T-cell (primary cell): ENCODE measurements around the gene NAA60. TPM values are rescaled to one million over a fixed set of nuclear protein-coding genes. Genes with fewer than 3 reads are reported as not detected.

Source experiments
- ATAC-seq, 4 experiments: fragments of 200-7000 bp in 3 of 4; fragments of 150-1000 bp in 1 of 4; cut with Tn5 transposase; replicated peaks in 1 of 4; 1 replicate in 3 of 4; 2 replicates in 1 of 4; pipeline ENCODE4 v1.10.0; 2021; ENCODE audit warnings: moderate library complexity in 3 of 4, mild to moderate bottlenecking in 2 of 4, moderate number of reproducible peaks in 1 of 4
- CTCF ChIA-PET, 2 donors: fragments of 300-600 bp; sonication (Branson Sonifier 250); formaldehyde crosslinking; loops; one replicate each; lab custom pipeline; 2022; ENCODE audit warnings: antibody characterized with exemption in 2 of 2; lab: Charles Lee
- POLR2A ChIA-PET, 2 donors: fragments of 300-600 bp; sonication (Branson Sonifier 250); formaldehyde crosslinking; loops; one replicate each; lab custom pipeline; 2022; ENCODE audit warnings: antibody characterized with exemption in 2 of 2; lab: Charles Lee
- DNase-seq, 35 experiments: peaks; one replicate each; pipeline versions ENCODE4 v3.0.0 to v3.0.0-alpha.2; 2013 to 2023
- H3K27ac ChIP-seq: one replicate; pipeline ENCODE4 v1.5.1; 2013; ENCODE audit warnings: low read length
- H3K27me3 ChIP-seq, 2 experiments: replicated peaks in 1 of 2; 1 replicate in 1 of 2; 2 replicates in 1 of 2; pipeline versions ENCODE4 v1.6.1 to v1.7.0; 2013; ENCODE audit warnings: low read length in 1 of 2, mixed read lengths in 1 of 2; ENCODE audit not compliant: control insufficient read depth in 2 of 2, insufficient read depth in 2 of 2; ENCODE audit errors: extremely low read depth in 1 of 2
- H3K36me3 ChIP-seq, 2 donors: 1 replicate in 1 of 2; 2 replicates in 1 of 2; pipeline versions ENCODE4 v1.6.1 to v1.7.0; 2013; ENCODE audit warnings: low read length in 1 of 2; ENCODE audit not compliant: control insufficient read depth in 2 of 2, insufficient read depth in 1 of 2; ENCODE audit errors: extremely low read depth in 1 of 2
- H3K4me1 ChIP-seq, 2 experiments: 1 replicate in 1 of 2; 2 replicates in 1 of 2; pipeline versions ENCODE4 v1.6.1 to v1.7.0; 2013; ENCODE audit warnings: low read length in 2 of 2, mixed read lengths in 1 of 2; ENCODE audit not compliant: insufficient read depth in 2 of 2, control insufficient read depth in 1 of 2; ENCODE audit errors: extremely low read depth in 1 of 2
- H3K4me3 ChIP-seq, 2 donors: 1 replicate in 1 of 2; 2 replicates in 1 of 2; pipeline versions ENCODE4 v1.5.1 to v1.7.0; 2013; ENCODE audit warnings: mild to moderate bottlenecking in 2 of 2, low read length in 1 of 2, moderate library complexity in 1 of 2; ENCODE audit not compliant: control insufficient read depth in 1 of 2; ENCODE audit errors: extremely low read depth in 1 of 2
- H3K9me3 ChIP-seq: 2 replicates; pipeline ENCODE4 v1.7.0; 2013
- H3K27ac Mint-ChIP-seq, 2 donors: one replicate each; pipeline ENCODE4 v1.8.0; 2020 to 2021; ENCODE audit warnings: mild to moderate bottlenecking in 2 of 2, mixed read lengths in 2 of 2
- H3K27me3 Mint-ChIP-seq, 2 donors: one replicate each; pipeline ENCODE4 v1.8.0; 2021 to 2022; ENCODE audit warnings: mixed read lengths in 2 of 2
- H3K36me3 Mint-ChIP-seq: one replicate; pipeline ENCODE4 v1.8.0; 2021; ENCODE audit warnings: mixed read lengths
- H3K4me1 Mint-ChIP-seq, 3 donors: one replicate each; pipeline ENCODE4 v1.8.0; 2020 to 2022; ENCODE audit warnings: mixed read lengths in 3 of 3, mild to moderate bottlenecking in 1 of 3
- H3K4me3 Mint-ChIP-seq, 3 donors: one replicate each; pipeline ENCODE4 v1.8.0; 2020 to 2022; ENCODE audit warnings: mild to moderate bottlenecking in 3 of 3, mixed read lengths in 3 of 3, moderate library complexity in 3 of 3
- H3K9me3 Mint-ChIP-seq, 3 donors: one replicate each; pipeline ENCODE4 v1.8.0; 2020 to 2022; ENCODE audit warnings: mixed read lengths in 3 of 3
- WGBS: methylation state at CpG from one replicate; pipeline ENCODE4 v1.1.5; 2013; ENCODE audit warnings: missing lambda C conversion rate; ENCODE audit not compliant: insufficient coverage; 5-methylcytosine and 5-hydroxymethylcytosine counted together
- total RNA-seq, 35 experiments: library from RNA in 6 of 35; stranded (reverse) in 6 of 35; fragments of 120-200 nt in 1 of 35; gene quantifications; one replicate each; pipeline versions ENCODE4 v1.2.1 to v1.2.4 and lab custom pipeline; 2013 to 2026

The NAA60 gene
- total RNA-seq, 5 donors from 2014 or later (not counting 1 experiment from before 2014, with no cell fraction given), result 40.9 to 67.6 (median 55.6) TPM

DNA sequence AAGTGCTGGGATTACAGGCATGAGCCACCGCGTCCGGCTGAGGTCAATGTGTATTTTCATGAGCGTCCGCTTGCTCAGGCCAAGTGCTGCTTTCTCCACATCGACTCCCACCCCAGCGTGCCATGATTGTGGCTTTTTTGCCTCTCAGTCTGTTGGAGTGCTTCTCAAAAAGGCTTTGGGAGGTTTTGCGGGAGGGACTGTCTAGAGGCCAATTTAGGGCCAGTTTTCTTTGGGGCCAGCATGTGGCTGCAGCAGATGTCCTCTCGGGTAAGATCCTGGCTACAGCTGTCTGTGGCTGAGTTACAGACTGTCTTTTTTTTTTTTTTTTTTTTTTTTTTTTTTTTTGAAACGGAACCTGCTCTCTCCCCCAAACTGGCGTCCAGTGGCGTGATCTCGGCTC is 45.3 kb downstream of the NAA60 start:
- peaks cover 10% of the 10 kb centered on the region for H3K36me3 Mint-ChIP-seq
- no peaks in the 10 kb centered on the region for H3K9me3 Mint-ChIP-seq
- POLR2A ChIA-PET, result interaction anchor here in 1 of 2 donors (0.6 kb wide), 1 partner anchor 603 kb away, joined by 3 read pairs; no protein-coding TSS in a partner anchor
- no peaks in the 10 kb centered on the region for H3K27me3 ChIP-seq
- no peak overlapping the region for H3K4me3 Mint-ChIP-seq
- no peak overlapping the region for H3K27ac Mint-ChIP-seq
- DNase-seq, result no peak
- peaks cover 0 to 4% (median 3%) of the 10 kb centered on the region in 3 donors for H3K4me1 Mint-ChIP-seq
- H3K4me3 ChIP-seq, result no peak overlapping the region
- no peaks in the 10 kb centered on the region for H3K9me3 ChIP-seq
- H3K36me3 ChIP-seq, result peaks cover 23 to 35% of the 10 kb centered on the region in 2 donors
- CTCF ChIA-PET, result no interaction called here
- no CpG with 5 or more reads among the region's 13 CpGs for WGBS
- H3K4me1 ChIP-seq, result no peaks in the 10 kb centered on the region
- no peak for ATAC-seq
- H3K27ac ChIP-seq, result no peak overlapping the region
- no peaks in the 10 kb centered on the region for H3K27me3 Mint-ChIP-seq

DNA sequence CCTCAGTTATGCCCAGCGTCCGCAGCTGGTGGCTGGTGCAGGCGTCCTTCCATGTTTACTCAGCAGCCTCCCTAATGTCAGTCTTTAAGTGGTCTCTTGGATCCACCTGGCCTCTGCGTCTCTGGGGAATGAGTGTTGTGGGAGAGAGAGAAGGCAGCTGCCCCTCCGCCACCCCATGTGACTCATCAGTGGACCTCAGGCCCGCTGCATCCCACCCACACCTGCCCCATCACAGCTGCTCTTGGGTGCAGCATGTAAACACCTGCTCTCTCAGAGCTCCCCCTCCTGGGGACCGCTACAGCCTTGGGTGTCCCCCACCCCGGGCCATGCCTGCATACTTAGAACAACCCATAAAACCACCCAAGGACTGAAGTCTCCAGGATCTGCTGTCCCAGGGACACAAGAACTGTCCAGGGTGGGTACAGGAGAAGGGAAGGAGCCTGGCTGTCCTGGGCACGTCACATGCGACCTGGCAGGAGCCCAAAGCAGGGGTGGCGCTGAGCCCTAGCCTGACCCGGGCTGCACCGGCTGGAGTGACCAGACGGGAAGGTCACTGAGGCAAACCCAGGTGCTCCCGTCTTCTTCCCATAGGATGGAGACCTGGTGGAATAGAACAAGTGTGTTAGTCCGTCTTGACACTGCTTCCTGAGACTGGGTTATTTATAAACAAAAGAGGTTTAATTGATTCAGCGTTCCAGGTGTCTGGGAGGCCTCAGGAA is 47.6 kb downstream of the NAA60 start:
- H3K4me1 Mint-ChIP-seq, result peaks cover 0 to 4% (median 3%) of the 10 kb centered on the region in 3 donors
- Histone ChIP-seq H3K27me3 (no peaks in the 10 kb centered on the region), H3K4me3 (no peak overlapping the region), H3K36me3 (peaks cover 8 to 13% of the 10 kb centered on the region in 2 donors), H3K9me3 (no peaks in the 10 kb centered on the region), H3K4me1 (no peaks in the 10 kb centered on the region), H3K27ac (no peak overlapping the region)
- ChIA-PET CTCF (interaction anchor here in 1 of 2 donors (1.0 kb wide), 1 partner anchor 9 kb away, joined by 4 read pairs; no protein-coding TSS in a partner anchor), POLR2A (no interaction called here)
- no peaks in the 10 kb centered on the region for H3K27me3 Mint-ChIP-seq
- peak overlapping the region in 1 of 2 donors; percentile 69 for H3K27ac Mint-ChIP-seq
- ATAC-seq (no peak), DNase-seq (no peak)
- 73% methylated on average over 7 of the region's 17 CpGs for WGBS
- H3K9me3 Mint-ChIP-seq, result no peaks in the 10 kb centered on the region
- peaks cover 4% of the 10 kb centered on the region for H3K36me3 Mint-ChIP-seq
- no peak overlapping the region for H3K4me3 Mint-ChIP-seq

GRCh38 chr16:3492356-3492755 is 48.9 kb downstream of the NAA60 start:
- WGBS, result 94% methylated on average over 7 of the region's 10 CpGs
- CTCF ChIA-PET, result no interaction called here
- no peaks in the 10 kb centered on the region for H3K27me3 Mint-ChIP-seq

GRCh38 chr16:3494386-3494973 is 51.0 kb downstream of the NAA60 start:
- no peak overlapping the region for H3K27ac ChIP-seq
- Mint-ChIP-seq H3K9me3 (peaks cover 0 to 2% (median 0%) of the 10 kb centered on the region in 3 donors), H3K4me3 (no peak overlapping the region), H3K36me3 (no peaks in the 10 kb centered on the region), H3K27ac (no peak overlapping the region), H3K27me3 (no peaks in the 10 kb centered on the region), H3K4me1 (peaks cover 4 to 7% (median 7%) of the 10 kb centered on the region in 3 donors)
- ATAC-seq (no peak), DNase-seq (no peak)
- H3K4me3 ChIP-seq, result no peak overlapping the region
- H3K36me3 ChIP-seq, result no peaks in the 10 kb centered on the region
- no peaks in the 10 kb centered on the region for H3K27me3 ChIP-seq
- CTCF ChIA-PET, result no interaction called here
- 97% methylated on average over 14 of the region's 16 CpGs for whole genome bisulfite sequencing
- no peaks in the 10 kb centered on the region for H3K9me3 ChIP-seq
- H3K4me1 ChIP-seq, result no peaks in the 10 kb centered on the region
- POLR2A ChIA-PET, result no interaction called here

More at GRCh38 chr16:3492356-3492755, 48.9 kb downstream of the NAA60 start:
- ATAC-seq, result no peak
- Histone ChIP-seq H3K9me3 (no peaks in the 10 kb centered on the region), H3K4me1 (no peaks in the 10 kb centered on the region), H3K27me3 (no peaks in the 10 kb centered on the region), H3K4me3 (no peak overlapping the region), H3K27ac (no peak overlapping the region), H3K36me3 (peaks cover 1 to 5% of the 10 kb centered on the region in 2 donors)
- Mint-ChIP-seq H3K9me3 (no peaks in the 10 kb centered on the region), H3K4me3 (no peak overlapping the region), H3K27ac (no peak overlapping the region), H3K4me1 (peaks cover 0 to 4% (median 3%) of the 10 kb centered on the region in 3 donors), H3K36me3 (no peaks in the 10 kb centered on the region)
- no peak for DNase-seq
- POLR2A ChIA-PET, result no interaction called here

DNA sequence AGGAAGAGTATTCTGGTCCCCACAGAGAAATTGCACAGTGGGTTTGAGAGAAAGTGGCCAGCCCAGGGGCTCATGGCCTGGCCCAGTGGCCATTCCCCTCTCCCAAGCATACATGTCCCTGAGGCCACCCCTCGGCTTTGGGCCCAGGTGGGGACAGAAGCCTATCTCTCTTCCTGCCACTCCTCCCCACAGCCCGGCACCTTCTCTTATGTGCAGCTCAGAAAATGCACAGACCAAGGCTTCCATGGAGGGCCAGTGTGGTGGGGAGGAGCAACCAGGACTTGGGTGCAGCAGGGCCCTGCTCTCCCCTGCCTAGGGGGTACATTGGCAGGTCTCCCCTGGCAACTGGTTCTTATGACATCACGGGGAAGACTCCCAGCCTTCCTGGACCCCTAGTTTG is 51.7 kb downstream of the NAA60 start, which contains the start of gene C16orf90:
C16orf90 (minus strand) TSS at position 314 of the 400 bp plus-strand sequence; CDS start at position 246, 68 bp downstream.
- ChIA-PET POLR2A (no interaction called here), CTCF (no interaction called here)
- H3K9me3 ChIP-seq, result no peaks in the 10 kb centered on the region
- H3K9me3 Mint-ChIP-seq, result peaks cover 0 to 3% (median 0%) of the 10 kb centered on the region in 3 donors
- ATAC-seq (no peak), DNase-seq (no peak)
- H3K27ac ChIP-seq, result no peak within 1 kb of the TSS
- H3K36me3 Mint-ChIP-seq, result no peaks in the 10 kb centered on the region
- H3K4me1 Mint-ChIP-seq, result peaks cover 7 to 10% (median 8%) of the 10 kb centered on the region in 3 donors
- H3K4me3 Mint-ChIP-seq, result no peak within 1 kb of the TSS
- no peaks in the 10 kb centered on the region for H3K27me3 Mint-ChIP-seq
- no peak within 1 kb of the TSS for H3K4me3 ChIP-seq
- H3K27ac Mint-ChIP-seq, result no peak within 1 kb of the TSS
- peaks cover 0 to 6% of the 10 kb centered on the region in 2 experiments for H3K4me1 ChIP-seq
- whole genome bisulfite sequencing, result 89% methylated on average over 1 of the region's 3 CpGs
- no peaks in the 10 kb centered on the region for H3K27me3 ChIP-seq
- H3K36me3 ChIP-seq, result no peaks in the 10 kb centered on the region

DNA sequence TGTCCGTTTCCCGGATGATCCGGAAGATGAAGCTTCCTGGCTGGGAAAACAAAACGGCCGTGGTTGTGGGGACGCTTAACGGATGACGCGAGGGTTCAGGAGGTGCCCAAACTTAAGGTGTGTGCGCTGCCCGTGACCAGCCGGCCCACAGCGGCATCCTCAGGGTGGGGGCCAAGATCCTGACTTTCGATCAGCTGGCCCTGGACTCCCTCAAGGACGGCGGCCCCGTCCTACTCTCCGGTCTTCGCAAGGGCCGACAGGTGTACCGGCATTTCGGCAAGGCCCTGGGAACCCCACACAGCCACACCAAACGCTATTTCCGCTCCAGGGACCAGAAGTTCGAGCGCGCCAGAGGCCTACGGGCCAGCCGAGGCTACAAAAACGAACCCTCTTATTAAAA is 52.9 kb downstream of the NAA60 start:
- Mint-ChIP-seq H3K9me3 (peaks cover 0 to 3% (median 0%) of the 10 kb centered on the region in 3 donors), H3K4me1 (peaks cover 16 to 17% (median 16%) of the 10 kb centered on the region in 3 donors), H3K36me3 (no peaks in the 10 kb centered on the region), H3K27me3 (no peaks in the 10 kb centered on the region), H3K27ac (no peak overlapping the region), H3K4me3 (no peak overlapping the region)
- 96% methylated on average over 27 of the region's 30 CpGs for WGBS
- no peak overlapping the region for H3K27ac ChIP-seq
- DNase-seq (no peak), ATAC-seq (no peak)
- H3K36me3 ChIP-seq, result no peaks in the 10 kb centered on the region
- CTCF ChIA-PET, result interaction anchor here in 1 of 2 donors (0.6 kb wide), 1 partner anchor 52 kb away, joined by 3 read pairs; no protein-coding TSS in a partner anchor
- H3K4me1 ChIP-seq, result peaks cover 5 to 18% of the 10 kb centered on the region in 2 experiments
- POLR2A ChIA-PET, result interaction anchor here (0.6 kb wide), 2 partner anchors 13 to 214 kb away, joined by 3 to 4 read pairs; no protein-coding TSS in a partner anchor
- H3K4me3 ChIP-seq, result no peak overlapping the region
- no peaks in the 10 kb centered on the region for H3K27me3 ChIP-seq
- H3K9me3 ChIP-seq, result no peaks in the 10 kb centered on the region
